ENCODE measurements around the gene DEFB132.

- TF ChIP-seq ZFP30 (CRISPR knock-in tag; IDR thresholded peaks at IDR 0.05) (no peak), CREB5 (CRISPR knock-in tag; IDR thresholded peaks at IDR 0.05; ENCODE audit: low read depth) (no peak), ZNF8 (CRISPR knock-in tag; IDR thresholded peaks at IDR 0.05) (no peak), CSRNP3 (CRISPR knock-in tag; IDR thresholded peaks at IDR 0.05) (no peak), PATZ1 (CRISPR knock-in tag; IDR thresholded peaks at IDR 0.05; ENCODE audit: borderline replicate concordance) (no peak), ZFP3 (CRISPR knock-in tag; IDR thresholded peaks at IDR 0.05) (no peak), POU6F1 (CRISPR knock-in tag; IDR thresholded peaks at IDR 0.05; ENCODE audit: borderline replicate concordance, low read depth) (no peak), ZNF70 (CRISPR knock-in tag; IDR thresholded peaks at IDR 0.05) (no peak)
These were observed 41.4 kb downstream of the DEFB132 start for GRCh38 chr20:298776-299391.

Data from SK-N-SH treated with all-trans-retinoic acid at 6 μM for 48 hours (cell line).